SH-SY5Y (cell line): ENCODE measurements around the gene P2RY8.

Source experiments
- GATA2 ChIP-seq: IDR thresholded peaks from 2 replicates; pipeline ENCODE4 v1.6.1; 2011; ENCODE audit warnings: mild to moderate bottlenecking, low read depth, low read length
- GATA3 ChIP-seq: IDR thresholded peaks from 2 replicates; pipeline ENCODE4 v1.6.1; 2011; ENCODE audit warnings: low read depth, mild to moderate bottlenecking, low read length, moderate library complexity

Gene P2RY8

GRCh38 chrX:1554469-1555210, 17.7 kb upstream of the P2RY8 start:
- no peak for TF ChIP-seq GATA2

DNA sequence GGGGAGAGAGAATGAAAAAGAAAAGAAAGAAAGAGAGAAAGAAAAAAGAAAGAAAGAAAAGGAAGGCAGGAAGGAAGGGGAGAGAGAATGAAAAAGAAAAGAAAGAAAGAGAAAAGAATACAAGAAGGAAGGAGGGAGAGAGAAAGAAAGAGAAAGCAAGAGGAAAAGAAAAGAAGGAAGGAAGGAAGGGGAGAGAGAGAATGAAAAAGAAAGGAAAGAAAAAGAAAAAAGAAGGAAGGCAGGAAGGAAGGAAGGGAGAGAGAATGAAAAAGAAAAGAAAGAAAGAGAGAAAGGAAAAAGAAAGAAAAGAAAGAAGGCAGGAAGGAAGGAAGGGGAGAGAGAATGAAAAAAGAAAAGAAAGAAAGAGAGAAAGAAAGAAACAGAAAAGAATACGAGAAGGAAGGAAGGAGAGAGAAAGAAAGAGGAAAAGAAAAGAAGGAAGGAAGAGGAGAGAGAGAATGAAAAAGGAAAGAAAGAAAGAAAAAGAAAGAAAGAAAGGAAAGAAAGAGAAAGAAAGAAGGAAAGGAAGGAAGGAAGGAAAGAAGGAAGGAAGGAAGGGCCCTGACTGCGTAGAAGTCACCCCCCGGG, 15.1 kb upstream of the P2RY8 start:
- TF ChIP-seq GATA2 = no peak
- no peak for TF ChIP-seq GATA3

GRCh38 chrX:1546691-1547251, 9.8 kb upstream of the P2RY8 start:
- no peak for TF ChIP-seq GATA2
- no peak for TF ChIP-seq GATA3

- TF ChIP-seq GATA3 = no peak
- no peak for TF ChIP-seq GATA2
Observed at GRCh38 chrX:1545776-1546408, 8.9 kb upstream of the P2RY8 start.

DNA sequence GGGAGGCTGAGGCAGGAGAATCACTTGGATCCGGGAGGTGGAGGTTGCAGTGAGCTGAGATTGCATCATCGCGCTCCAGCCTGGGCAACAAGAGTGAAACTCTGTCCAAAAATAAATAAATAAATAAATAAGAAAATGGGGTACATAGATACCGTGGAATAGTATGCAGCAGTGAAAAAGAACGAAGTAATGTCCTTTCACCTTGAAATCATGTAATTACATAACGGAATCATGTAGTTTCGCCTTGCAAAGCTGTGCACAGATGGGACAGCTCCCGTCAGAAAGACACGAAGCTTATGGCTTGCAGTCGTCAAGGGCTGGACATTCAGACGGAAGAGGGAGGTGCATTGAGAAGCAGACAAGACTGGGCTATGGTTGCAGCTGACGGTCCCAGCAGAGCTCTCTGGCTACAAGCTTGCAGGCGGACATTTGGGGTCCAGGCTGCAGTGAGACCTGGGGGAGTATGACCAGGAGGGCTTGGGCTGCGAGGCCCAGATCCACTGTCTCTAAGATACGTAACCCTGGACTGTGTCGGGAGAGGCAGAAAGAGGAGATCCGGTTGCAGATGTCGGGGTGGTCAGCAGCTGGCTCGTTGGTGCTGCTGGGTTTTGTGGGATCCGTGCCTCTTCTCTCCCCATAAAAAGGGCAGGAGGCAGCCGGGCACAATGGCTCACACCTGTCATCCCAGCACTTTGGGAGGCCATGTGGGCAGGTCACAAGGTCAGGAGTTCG, 6.2 kb upstream of the P2RY8 start:
- TF ChIP-seq GATA2 (no peak), GATA3 (no peak)

GRCh38 chrX:1536712-1537030, 314 bp downstream of the P2RY8 start:
- TF ChIP-seq GATA2 (no peak), GATA3 (no peak)

DNA sequence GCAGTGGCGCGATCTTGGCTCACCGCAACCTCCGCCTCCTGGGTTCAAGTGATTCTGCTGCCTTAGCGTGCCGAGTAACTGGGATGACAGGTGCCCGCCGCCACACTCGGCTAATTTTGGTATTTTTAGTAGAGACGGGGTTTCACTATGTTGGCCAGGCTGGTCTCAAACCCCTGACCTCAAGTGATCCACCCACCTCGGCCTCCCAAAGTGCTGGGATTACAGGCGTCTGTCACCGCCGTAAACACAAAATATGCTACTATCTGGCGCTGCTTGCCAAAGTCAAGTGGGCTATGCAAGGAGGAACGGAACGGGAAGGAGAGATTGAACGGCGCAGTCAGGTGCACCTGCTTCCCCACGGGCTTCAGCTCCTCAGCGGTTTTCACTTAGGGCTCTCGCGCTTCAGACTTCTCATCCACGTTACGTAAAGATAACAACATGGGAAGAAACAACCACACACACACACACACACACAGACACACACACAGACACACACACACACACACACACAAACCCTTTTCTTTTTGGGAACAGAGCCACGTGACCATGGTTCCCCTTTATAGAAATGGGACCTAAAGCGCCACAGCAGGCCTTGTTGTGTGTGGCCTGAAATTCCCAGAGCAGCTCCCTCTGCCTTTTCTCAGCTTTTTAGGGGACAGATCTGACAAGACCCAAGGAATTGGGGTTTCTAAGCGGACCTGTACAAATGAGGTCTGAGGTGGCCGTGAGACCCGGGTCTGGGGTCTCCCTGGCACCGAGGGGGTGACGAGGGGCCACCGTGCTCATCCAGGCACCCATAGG, 1.5 kb downstream of the P2RY8 start:
- TF ChIP-seq GATA3 (no peak), GATA2 (no peak)

DNA sequence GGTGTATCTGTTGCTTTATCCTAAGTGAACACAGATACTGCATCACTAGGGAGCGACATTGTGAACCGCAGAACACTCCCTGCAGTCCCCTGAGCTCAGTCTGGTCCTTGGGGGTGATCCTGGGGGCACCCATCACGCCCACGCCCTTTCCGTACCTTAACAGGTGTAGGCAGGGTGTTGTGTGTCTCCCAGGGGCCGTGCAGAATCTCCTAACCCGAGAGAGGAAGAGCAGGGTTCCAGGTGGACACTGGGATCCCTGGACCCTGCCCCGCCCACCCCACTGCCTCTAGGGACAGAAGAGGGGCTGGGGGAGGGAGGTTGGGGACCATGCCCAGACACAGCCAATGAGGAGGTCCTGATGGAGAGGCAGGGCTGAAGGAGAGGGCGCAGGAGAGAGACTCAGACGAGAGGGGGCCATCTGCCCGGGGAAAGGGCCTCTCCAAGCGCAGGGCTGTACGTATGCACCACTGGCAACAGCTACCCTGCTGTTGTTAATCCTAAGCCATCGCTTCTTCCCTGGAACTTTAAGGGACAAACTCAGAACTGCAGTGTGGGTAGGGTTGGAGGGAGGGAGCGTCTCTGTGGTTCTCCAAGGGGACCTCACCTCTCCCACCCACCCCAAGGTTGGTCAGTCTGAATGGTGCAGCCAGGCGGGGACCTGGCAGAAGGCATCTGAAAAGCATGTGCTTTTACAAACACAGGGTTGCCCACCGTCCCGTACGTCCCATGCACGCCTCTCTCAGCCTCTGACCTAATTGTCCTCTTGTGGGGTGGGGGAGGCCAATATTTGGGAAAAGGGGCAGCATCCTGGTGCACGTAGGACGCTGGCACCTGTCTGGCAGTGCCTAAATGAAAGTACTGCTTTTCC, 2.5 kb downstream of the P2RY8 start:
- TF ChIP-seq GATA2 (no peak), GATA3 (no peak)

DNA sequence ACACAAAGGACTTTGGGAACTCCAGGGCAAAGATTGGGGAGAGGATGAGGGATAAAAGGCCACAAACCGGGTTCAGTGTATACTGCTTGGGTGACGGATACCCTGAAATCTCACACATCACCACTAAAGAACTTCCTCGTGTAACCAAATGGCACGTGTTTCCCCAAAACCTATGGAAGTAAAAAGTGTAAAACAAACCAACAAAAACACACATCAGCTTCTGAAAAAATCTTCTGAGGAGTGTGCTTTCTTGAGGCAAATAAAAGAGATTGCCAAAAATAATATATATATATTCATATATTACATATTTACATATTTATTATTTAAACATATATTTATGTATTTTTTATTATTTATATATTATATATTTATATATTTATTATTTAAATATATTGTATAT, 3.9 kb downstream of the P2RY8 start:
- TF ChIP-seq GATA2 (no peak), GATA3 (no peak)

DNA sequence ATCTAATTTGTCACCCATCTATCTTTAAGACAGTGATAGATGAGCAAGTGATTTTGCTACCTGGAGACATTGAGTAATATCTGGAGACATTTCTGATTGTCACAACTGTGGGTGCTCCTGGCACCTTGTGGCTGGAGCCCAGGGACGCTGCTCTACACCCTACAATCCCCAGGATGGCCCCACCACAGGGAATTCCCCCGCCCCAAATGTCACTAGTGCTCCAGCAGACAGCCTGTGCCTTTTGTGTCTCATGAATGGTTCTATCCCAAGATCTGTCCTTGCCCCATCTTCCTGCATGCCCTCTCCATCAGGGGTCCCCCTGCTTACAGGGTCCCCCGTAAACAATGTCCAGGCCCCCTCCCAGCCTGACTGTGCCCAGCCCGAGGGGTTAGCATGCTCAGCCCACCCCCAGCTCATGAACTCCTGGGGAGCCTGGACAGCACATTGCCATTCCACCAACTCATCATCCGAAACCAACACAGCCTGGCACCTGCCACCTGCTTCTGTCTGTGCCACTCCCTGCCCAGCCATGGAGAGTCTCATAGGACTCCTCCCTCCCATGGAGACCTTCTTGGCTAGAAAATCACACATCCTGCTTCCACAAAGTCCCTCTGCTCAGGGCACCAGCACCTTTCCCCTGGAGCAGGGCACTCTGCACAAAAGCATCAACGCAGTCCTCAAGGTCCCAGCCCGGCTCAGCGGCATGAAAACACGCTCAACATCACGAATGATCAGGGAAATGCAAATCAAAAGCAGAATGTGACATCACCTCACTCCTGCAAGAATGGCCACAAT, 5.7 kb downstream of the P2RY8 start:
- TF ChIP-seq GATA3 (no peak), GATA2 (no peak)

- TF ChIP-seq GATA3 = no peak
- no peak for TF ChIP-seq GATA2
Observed at GRCh38 chrX:1529756-1530155, 7.2 kb downstream of the P2RY8 start.

DNA sequence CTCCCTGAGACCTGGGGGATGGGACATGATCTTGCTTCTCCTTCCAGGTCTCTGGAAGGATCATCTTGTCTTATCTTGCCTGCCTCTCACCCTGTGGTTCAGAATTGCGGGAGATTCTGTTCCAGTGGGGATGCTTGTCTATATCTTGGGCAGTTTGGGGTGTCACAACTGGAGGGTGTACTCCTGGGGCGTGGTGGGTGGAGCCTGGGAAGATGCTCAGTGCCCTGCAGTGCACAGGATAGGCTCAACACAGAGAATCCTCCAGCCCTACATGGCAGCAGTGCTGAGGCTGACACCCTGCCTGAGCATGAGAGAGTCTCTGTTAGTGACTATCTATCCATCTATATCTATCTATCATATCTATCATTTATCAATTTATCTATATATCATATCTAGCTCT, 7.7 kb downstream of the P2RY8 start:
- TF ChIP-seq GATA2 (no peak), GATA3 (no peak)

- no peak for TF ChIP-seq GATA2
- no peak for TF ChIP-seq GATA3
Observed at GRCh38 chrX:1528884-1529203, 8.1 kb downstream of the P2RY8 start.
